SK-N-MC (cell line): ENCODE data around the gene MOGAT2.

Experiments
- EZH2 ChIP-seq: fragments of 200-600 bp; sonication (generic); IDR thresholded peaks from one replicate; pipeline ENCODE4 v1.6.1; 2017; ENCODE audit warnings: antibody characterized with exemption
- POLR2AphosphoS5 ChIP-seq: IDR thresholded peaks from 2 replicates; pipeline ENCODE4 v1.6.1; 2012; ENCODE audit warnings: mild to moderate bottlenecking, low read depth, low read length, borderline replicate concordance

GRCh38 chr11:75668451-75669297 is 49.0 kb upstream of the MOGAT2 start, which contains the start of gene MAP6:
- TF ChIP-seq EZH2 = peak; percentile 71
- TF ChIP-seq POLR2AphosphoS5 = no peak
